Keratinocyte (primary cell): ENCODE results near the gene SCN4A.

Source experiments
- EZH2 ChIP-seq: IDR thresholded peaks from one replicate; pipeline ENCODE4 v1.6.1; 2012; ENCODE audit warnings: inconsistent platforms, mild to moderate bottlenecking, low read length, moderate library complexity
- TF ChIP-seq, protein P1 (sequence below), 3 experiments: IDR thresholded peaks in 1 of 3; conservative IDR thresholded peaks in 1 of 3; optimal IDR thresholded peaks in 1 of 3; 2 replicates in 2 of 3; 3 replicates in 1 of 3; pipeline versions ENCODE3 to v1.5.1; 2011; ENCODE audit warnings: low read length in 3 of 3, mild to moderate bottlenecking in 3 of 3, moderate library complexity in 2 of 3, control low read depth in 1 of 3, inconsistent platforms in 1 of 3; ENCODE audit not compliant: insufficient read depth in 2 of 3; ENCODE audit errors: extremely low read depth in 1 of 3

DNA sequence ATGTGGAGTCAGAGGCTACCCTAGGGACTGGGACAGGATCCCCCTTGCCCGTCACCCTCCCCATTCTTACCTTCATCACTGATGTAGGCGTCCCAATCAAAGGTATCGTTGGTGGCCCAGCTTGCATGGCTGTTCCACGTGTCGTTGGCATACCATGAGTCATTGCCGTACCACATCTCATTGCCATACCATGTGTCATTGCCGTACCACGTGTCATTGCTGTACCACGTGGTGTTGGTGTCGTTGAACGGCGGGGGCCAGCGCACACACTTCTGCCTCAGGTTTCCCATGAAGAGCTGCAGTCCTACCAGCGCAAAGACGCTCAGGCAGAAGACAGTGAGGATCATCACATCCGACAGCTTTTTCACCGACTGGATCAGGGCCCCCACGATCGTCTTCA is 4.8 kb downstream of the SCN4A start:
- TF ChIP-seq EZH2 = no peak
- TF ChIP-seq, protein P1, sequence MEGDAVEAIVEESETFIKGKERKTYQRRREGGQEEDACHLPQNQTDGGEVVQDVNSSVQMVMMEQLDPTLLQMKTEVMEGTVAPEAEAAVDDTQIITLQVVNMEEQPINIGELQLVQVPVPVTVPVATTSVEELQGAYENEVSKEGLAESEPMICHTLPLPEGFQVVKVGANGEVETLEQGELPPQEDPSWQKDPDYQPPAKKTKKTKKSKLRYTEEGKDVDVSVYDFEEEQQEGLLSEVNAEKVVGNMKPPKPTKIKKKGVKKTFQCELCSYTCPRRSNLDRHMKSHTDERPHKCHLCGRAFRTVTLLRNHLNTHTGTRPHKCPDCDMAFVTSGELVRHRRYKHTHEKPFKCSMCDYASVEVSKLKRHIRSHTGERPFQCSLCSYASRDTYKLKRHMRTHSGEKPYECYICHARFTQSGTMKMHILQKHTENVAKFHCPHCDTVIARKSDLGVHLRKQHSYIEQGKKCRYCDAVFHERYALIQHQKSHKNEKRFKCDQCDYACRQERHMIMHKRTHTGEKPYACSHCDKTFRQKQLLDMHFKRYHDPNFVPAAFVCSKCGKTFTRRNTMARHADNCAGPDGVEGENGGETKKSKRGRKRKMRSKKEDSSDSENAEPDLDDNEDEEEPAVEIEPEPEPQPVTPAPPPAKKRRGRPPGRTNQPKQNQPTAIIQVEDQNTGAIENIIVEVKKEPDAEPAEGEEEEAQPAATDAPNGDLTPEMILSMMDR (optimal IDR thresholded peaks at IDR 0.05 in 1 of 3, IDR thresholded peaks at IDR 0.05 in 1 of 3, conservative IDR thresholded peaks at IDR 0.05 in 1 of 3; ENCODE audit: extremely low read depth in 1 of 3, insufficient read depth in 2 of 3, low read length in 3 of 3) = no peak
